ENCODE results near the gene RBM4.

DNA sequence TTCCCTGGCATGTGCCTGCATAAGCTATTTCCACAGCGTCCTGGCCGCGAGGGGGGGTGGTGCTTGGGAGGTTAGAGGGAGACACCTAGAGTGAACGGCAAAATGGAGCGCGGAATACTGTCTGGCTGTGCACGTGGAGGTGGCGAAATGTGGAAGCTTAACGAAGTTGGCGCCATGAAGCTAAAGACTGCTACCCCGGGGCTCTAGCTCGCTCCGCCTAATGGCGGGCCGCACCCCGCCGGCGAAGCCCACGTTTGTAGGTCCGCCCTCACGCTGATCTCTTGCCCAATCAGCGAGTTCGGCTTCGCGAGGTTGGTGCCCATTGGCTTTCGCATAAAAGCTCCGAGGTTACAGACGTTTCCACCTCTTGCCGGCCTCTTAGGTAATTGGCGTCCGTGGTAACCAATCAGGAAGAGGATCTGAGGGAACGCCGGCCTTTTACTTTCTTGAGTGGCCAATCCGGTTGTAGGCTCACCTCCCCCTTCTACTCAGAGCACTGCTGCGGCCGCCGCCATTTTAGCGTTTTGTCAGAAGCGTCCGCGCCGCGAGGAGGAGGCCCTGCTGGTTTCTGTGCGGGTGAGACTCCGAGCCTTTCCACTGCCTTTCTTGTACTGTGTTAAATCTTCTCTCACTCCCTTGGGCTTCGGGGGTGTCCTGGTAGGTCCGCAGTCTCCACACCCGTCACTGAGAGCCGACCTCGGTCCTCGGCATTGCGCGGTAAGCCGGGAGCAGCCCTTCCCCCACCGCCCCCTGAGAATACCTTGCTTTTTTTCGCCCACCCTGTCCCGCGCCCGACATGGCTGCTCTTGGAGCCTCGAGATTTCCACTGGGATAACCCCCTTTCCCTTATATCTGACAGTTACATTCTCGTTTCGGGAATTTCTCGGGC is at the start of gene RBM4:
- TF ChIP-seq, protein P1, sequence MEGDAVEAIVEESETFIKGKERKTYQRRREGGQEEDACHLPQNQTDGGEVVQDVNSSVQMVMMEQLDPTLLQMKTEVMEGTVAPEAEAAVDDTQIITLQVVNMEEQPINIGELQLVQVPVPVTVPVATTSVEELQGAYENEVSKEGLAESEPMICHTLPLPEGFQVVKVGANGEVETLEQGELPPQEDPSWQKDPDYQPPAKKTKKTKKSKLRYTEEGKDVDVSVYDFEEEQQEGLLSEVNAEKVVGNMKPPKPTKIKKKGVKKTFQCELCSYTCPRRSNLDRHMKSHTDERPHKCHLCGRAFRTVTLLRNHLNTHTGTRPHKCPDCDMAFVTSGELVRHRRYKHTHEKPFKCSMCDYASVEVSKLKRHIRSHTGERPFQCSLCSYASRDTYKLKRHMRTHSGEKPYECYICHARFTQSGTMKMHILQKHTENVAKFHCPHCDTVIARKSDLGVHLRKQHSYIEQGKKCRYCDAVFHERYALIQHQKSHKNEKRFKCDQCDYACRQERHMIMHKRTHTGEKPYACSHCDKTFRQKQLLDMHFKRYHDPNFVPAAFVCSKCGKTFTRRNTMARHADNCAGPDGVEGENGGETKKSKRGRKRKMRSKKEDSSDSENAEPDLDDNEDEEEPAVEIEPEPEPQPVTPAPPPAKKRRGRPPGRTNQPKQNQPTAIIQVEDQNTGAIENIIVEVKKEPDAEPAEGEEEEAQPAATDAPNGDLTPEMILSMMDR (IDR thresholded peaks at IDR 0.05) = peak in 2 of 3 donors; percentile 20 to 23
- peak; percentile 95 for TF ChIP-seq POLR2A (IDR thresholded peaks at IDR 0.05)
